Frontal cortex (tissue), 1 donor: ENCODE data around the gene CACNG1. TPM values are rescaled to one million over a fixed set of nuclear protein-coding genes. Genes with fewer than 3 reads are reported as not detected.

Source experiments
- total RNA-seq: library from RNA; depleted of rRNA; stranded (reverse); fragments of >200 nt; gene quantifications from one replicate; pipeline ENCODE4 v1.2.3, GENCODE V29; 2014

The CACNG1 gene
- total RNA-seq, 1 donor from 2014 or later: under 0.01 TPM

Other genes starting within 250 kb of the CACNG1 start
- gene CACNG5, start 209.4 kb upstream of the CACNG1 start, total RNA-seq: 2.9 TPM
- gene CACNG4, start 79.8 kb upstream of the CACNG1 start, total RNA-seq: 33.4 TPM
- gene HELZ, start 200.6 kb downstream of the CACNG1 start, total RNA-seq: 37.1 TPM